ENCODE measurements around the gene UBN2. TPM values are rescaled to one million over a fixed set of nuclear protein-coding genes. Genes with fewer than 3 reads are reported as not detected.

UBN2 gene
- polyA plus RNA-seq, 1 donor: 14.2 TPM

DNA sequence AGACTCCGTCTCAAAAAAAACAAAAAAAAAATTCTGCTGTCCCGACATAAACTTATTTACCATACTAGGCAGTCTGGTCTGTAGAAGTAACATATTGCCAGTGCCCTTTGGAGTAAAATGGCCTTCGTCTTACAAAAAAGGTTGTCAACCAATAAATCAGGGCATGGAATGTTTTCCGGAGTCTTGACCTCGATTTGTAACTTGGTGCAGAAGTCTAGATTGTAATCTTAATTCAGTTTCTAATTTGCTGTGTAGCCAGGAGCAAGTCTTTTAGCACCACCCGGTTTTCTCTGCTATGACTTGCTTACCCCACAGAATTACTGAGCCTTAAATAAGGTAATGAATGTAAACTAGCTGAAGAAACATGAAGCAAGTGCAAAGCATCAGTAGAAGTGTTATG, 23.2 kb downstream of the UBN2 start:
- no peaks in the 10 kb centered on the region for H3K4me1 ChIP-seq (ENCODE audit: control insufficient read depth, insufficient read depth, low read length)
- 76% methylated on average over 2 of the region's 6 CpGs for WGBS (ENCODE audit: insufficient coverage, low lambda C conversion rate)
- no peak for DNase-seq
- no peak overlapping the region for H3K4me3 ChIP-seq (ENCODE audit: low read length)
- H3K9me3 ChIP-seq (ENCODE audit: control insufficient read depth, low read depth, low read length): no peaks in the 10 kb centered on the region
- no peak overlapping the region for H3K27ac ChIP-seq (ENCODE audit: low read length)
- no peaks in the 10 kb centered on the region for H3K27me3 ChIP-seq (ENCODE audit: control insufficient read depth, insufficient read depth, low read length)
- H3K36me3 ChIP-seq (ENCODE audit: control insufficient read depth, insufficient read depth, low read length): peaks cover 46% of the 10 kb centered on the region

GRCh38 chr7:139254728-139255127, 23.7 kb downstream of the UBN2 start:
- Histone ChIP-seq H3K36me3 (ENCODE audit: control insufficient read depth, insufficient read depth, low read length) (peaks cover 48% of the 10 kb centered on the region), H3K27ac (ENCODE audit: low read length) (no peak overlapping the region), H3K27me3 (ENCODE audit: control insufficient read depth, insufficient read depth, low read length) (no peaks in the 10 kb centered on the region), H3K4me1 (ENCODE audit: control insufficient read depth, insufficient read depth, low read length) (no peaks in the 10 kb centered on the region), H3K9me3 (ENCODE audit: control insufficient read depth, low read depth, low read length) (no peaks in the 10 kb centered on the region), H3K4me3 (ENCODE audit: low read length) (no peak overlapping the region)
- 83% methylated on average over 1 of the region's 4 CpGs for WGBS (ENCODE audit: insufficient coverage, low lambda C conversion rate)
- DNase-seq: no peak

DNA sequence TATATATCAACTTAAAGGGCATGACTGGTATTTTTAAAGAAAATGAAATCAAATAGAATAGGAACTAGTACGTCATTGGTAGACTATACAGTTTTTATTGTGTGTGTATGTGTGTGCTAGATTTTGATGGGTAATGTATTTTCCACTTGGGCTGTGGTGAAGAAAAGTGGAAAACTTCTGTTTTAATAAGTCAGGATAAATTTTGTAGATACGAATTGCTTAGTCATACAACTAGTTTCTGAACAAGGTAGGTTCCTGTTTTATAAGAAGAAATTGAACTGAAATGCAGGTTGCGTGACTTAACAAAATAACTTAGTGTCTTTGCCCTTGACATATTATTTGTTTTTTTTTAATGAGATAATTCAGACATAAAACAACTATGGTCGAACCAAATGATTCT, 24.3 kb downstream of the UBN2 start:
- H3K27ac ChIP-seq (ENCODE audit: low read length): no peak overlapping the region
- H3K4me3 ChIP-seq (ENCODE audit: low read length): no peak overlapping the region
- no peaks in the 10 kb centered on the region for H3K4me1 ChIP-seq (ENCODE audit: control insufficient read depth, insufficient read depth, low read length)
- no peak for DNase-seq
- peaks cover 48% of the 10 kb centered on the region for H3K36me3 ChIP-seq (ENCODE audit: control insufficient read depth, insufficient read depth, low read length)
- no peaks in the 10 kb centered on the region for H3K27me3 ChIP-seq (ENCODE audit: control insufficient read depth, insufficient read depth, low read length)
- no peaks in the 10 kb centered on the region for H3K9me3 ChIP-seq (ENCODE audit: control insufficient read depth, low read depth, low read length)
- WGBS (ENCODE audit: insufficient coverage, low lambda C conversion rate): 90% methylated on average over 3 of the region's 4 CpGs

- Histone ChIP-seq H3K4me3 (ENCODE audit: low read length) (no peak overlapping the region), H3K27me3 (ENCODE audit: control insufficient read depth, insufficient read depth, low read length) (no peaks in the 10 kb centered on the region), H3K4me1 (ENCODE audit: control insufficient read depth, insufficient read depth, low read length) (no peaks in the 10 kb centered on the region), H3K9me3 (ENCODE audit: control insufficient read depth, low read depth, low read length) (no peaks in the 10 kb centered on the region), H3K36me3 (ENCODE audit: control insufficient read depth, insufficient read depth, low read length) (peaks cover 49% of the 10 kb centered on the region), H3K27ac (ENCODE audit: low read length) (no peak overlapping the region)
- 100% methylated on average over 3 of the region's 6 CpGs for WGBS (ENCODE audit: insufficient coverage, low lambda C conversion rate)
- DNase-seq: no peak
These were observed 28.1 kb downstream of the UBN2 start for GRCh38 chr7:139259142-139259541.

GRCh38 chr7:139264220-139264619, 33.2 kb downstream of the UBN2 start:
- no peak for DNase-seq
- Histone ChIP-seq H3K4me3 (ENCODE audit: low read length) (no peak overlapping the region), H3K27ac (ENCODE audit: low read length) (no peak overlapping the region), H3K9me3 (ENCODE audit: control insufficient read depth, low read depth, low read length) (no peaks in the 10 kb centered on the region), H3K27me3 (ENCODE audit: control insufficient read depth, insufficient read depth, low read length) (no peaks in the 10 kb centered on the region), H3K4me1 (ENCODE audit: control insufficient read depth, insufficient read depth, low read length) (no peaks in the 10 kb centered on the region), H3K36me3 (ENCODE audit: control insufficient read depth, insufficient read depth, low read length) (peaks cover 74% of the 10 kb centered on the region)
- WGBS (ENCODE audit: insufficient coverage, low lambda C conversion rate): 100% methylated on average over 1 of the region's 3 CpGs

DNA sequence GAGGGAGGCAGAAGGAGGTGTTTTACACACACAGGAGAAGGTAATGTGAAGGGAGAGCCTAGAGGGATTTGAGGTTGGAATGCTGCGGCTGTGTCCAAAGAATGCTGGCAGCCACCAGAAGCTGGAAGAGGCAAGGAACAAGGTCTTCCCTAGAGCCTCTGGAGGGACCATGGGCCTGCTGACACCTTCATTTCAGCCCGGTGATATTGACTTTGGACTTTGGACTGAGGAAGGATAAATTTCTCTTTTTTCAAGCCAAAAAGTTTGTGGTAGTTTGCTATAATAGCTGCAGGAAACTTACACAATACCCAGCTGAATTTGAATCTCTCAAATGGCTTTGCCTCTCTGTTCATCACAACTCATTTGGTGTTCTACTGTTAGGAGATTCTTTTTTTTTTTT, 34.6 kb downstream of the UBN2 start:
- Histone ChIP-seq H3K27me3 (ENCODE audit: control insufficient read depth, insufficient read depth, low read length) (no peaks in the 10 kb centered on the region), H3K4me1 (ENCODE audit: control insufficient read depth, insufficient read depth, low read length) (no peaks in the 10 kb centered on the region), H3K36me3 (ENCODE audit: control insufficient read depth, insufficient read depth, low read length) (peaks cover 67% of the 10 kb centered on the region), H3K4me3 (ENCODE audit: low read length) (no peak overlapping the region), H3K9me3 (ENCODE audit: control insufficient read depth, low read depth, low read length) (no peaks in the 10 kb centered on the region), H3K27ac (ENCODE audit: low read length) (no peak overlapping the region)
- no CpG with 5 or more reads among the region's 2 CpGs for WGBS (ENCODE audit: insufficient coverage, low lambda C conversion rate)
- DNase-seq: no peak

GRCh38 chr7:139271718-139272628, 40.9 kb downstream of the UBN2 start:
- peaks cover 67% of the 10 kb centered on the region for H3K36me3 ChIP-seq (ENCODE audit: control insufficient read depth, insufficient read depth, low read length)
- no peaks in the 10 kb centered on the region for H3K4me1 ChIP-seq (ENCODE audit: control insufficient read depth, insufficient read depth, low read length)
- H3K27ac ChIP-seq (ENCODE audit: low read length): no peak overlapping the region
- no peak overlapping the region for H3K4me3 ChIP-seq (ENCODE audit: low read length)
- WGBS (ENCODE audit: insufficient coverage, low lambda C conversion rate): 94% methylated on average over 5 of the region's 17 CpGs
- no peaks in the 10 kb centered on the region for H3K27me3 ChIP-seq (ENCODE audit: control insufficient read depth, insufficient read depth, low read length)
- H3K9me3 ChIP-seq (ENCODE audit: control insufficient read depth, low read depth, low read length): no peaks in the 10 kb centered on the region
- no peak for DNase-seq

DNA sequence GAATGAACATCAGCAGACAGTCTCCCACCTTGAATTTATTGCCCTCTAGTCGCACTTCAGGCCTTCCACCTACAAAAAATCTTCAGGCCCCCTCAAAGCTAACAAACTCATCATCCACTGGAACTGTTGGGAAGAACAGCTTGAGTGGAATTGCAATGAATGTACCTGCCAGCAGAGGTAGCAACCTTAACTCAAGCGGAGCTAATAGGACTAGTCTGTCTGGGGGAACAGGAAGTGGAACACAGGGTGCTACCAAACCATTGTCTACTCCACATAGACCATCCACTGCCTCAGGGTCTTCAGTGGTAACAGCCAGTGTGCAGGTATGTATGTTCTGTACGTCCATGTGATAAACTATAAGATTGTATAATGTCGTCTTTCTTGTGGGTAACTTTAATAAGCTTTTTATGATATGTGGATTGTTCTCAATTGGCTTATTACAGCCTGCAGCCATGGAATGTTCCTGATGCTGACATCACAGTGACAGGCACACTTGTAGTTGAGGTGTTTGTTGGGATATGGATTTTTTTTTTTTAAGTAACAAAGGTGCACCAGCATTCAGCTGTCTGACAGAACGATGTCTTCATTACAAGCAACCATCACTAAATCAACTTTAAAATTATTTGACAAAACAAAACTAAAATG, 53.3 kb downstream of the UBN2 start:
- no peak for DNase-seq
- Histone ChIP-seq H3K36me3 (ENCODE audit: control insufficient read depth, insufficient read depth, low read length) (peaks cover 39% of the 10 kb centered on the region), H3K27ac (ENCODE audit: low read length) (no peak overlapping the region), H3K4me3 (ENCODE audit: low read length) (no peak overlapping the region), H3K27me3 (ENCODE audit: control insufficient read depth, insufficient read depth, low read length) (no peaks in the 10 kb centered on the region), H3K9me3 (ENCODE audit: control insufficient read depth, low read depth, low read length) (no peaks in the 10 kb centered on the region), H3K4me1 (ENCODE audit: control insufficient read depth, insufficient read depth, low read length) (no peaks in the 10 kb centered on the region)
- WGBS (ENCODE audit: insufficient coverage, low lambda C conversion rate): 100% methylated on average over 1 of the region's 5 CpGs

GRCh38 chr7:139286144-139286543, 55.1 kb downstream of the UBN2 start:
- Histone ChIP-seq H3K27ac (ENCODE audit: low read length) (no peak overlapping the region), H3K27me3 (ENCODE audit: control insufficient read depth, insufficient read depth, low read length) (no peaks in the 10 kb centered on the region), H3K36me3 (ENCODE audit: control insufficient read depth, insufficient read depth, low read length) (peaks cover 38% of the 10 kb centered on the region), H3K4me1 (ENCODE audit: control insufficient read depth, insufficient read depth, low read length) (no peaks in the 10 kb centered on the region), H3K9me3 (ENCODE audit: control insufficient read depth, low read depth, low read length) (no peaks in the 10 kb centered on the region), H3K4me3 (ENCODE audit: low read length) (no peak overlapping the region)
- WGBS (ENCODE audit: insufficient coverage, low lambda C conversion rate): 100% methylated on average over 1 of the region's 6 CpGs
- no peak for DNase-seq

GRCh38 chr7:139292821-139293220, 61.8 kb downstream of the UBN2 start:
- WGBS (ENCODE audit: insufficient coverage, low lambda C conversion rate): 83% methylated on average over 1 of the region's 7 CpGs
- H3K27ac ChIP-seq (ENCODE audit: low read length): no peak overlapping the region
- H3K4me1 ChIP-seq (ENCODE audit: control insufficient read depth, insufficient read depth, low read length): peaks cover 28% of the 10 kb centered on the region
- H3K36me3 ChIP-seq (ENCODE audit: control insufficient read depth, insufficient read depth, low read length): peaks cover 12% of the 10 kb centered on the region
- no peak overlapping the region for H3K4me3 ChIP-seq (ENCODE audit: low read length)
- H3K9me3 ChIP-seq (ENCODE audit: control insufficient read depth, low read depth, low read length): no peaks in the 10 kb centered on the region
- no peaks in the 10 kb centered on the region for H3K27me3 ChIP-seq (ENCODE audit: control insufficient read depth, insufficient read depth, low read length)
- no peak for DNase-seq

Measured in large intestine (tissue), 3 donors.